ENCODE measurements around the gene LRP1B. TPM values are rescaled to one million over a fixed set of nuclear protein-coding genes. Genes with fewer than 3 reads are reported as not detected.

Gene LRP1B
- polyA plus RNA-seq, 1 of the 3 experiments (the other 2 are of a cell fraction) = 0.28 TPM

DNA sequence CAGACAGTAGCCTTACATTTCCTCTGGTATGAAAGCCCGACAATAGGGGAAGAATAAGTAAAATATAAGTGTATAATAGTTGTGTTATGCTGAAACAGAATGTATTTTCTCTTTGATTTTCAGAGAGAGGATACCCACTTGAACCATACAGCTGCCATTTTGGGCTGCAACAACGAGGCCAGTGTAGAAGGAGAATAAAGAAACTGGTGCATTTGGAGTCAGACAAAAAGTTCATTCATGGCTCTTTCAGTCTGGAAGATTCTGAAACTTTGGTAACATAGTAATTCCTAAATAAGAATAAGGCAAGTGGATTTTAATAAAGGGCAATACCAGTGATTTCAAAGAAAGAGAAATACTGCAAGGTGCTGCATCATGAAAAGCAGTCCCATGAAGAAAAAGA lies 610.9 kb downstream of the LRP1B start:
- Histone ChIP-seq H4K20me1 (ENCODE audit: insufficient read depth) (no peaks in the 10 kb centered on the region), H3K9me3 (no peaks in the 10 kb centered on the region), H3K27ac (ENCODE audit: low read depth in 2 of 2, low read length in 1 of 2) (no peak overlapping the region), H3K36me3 (replicated peaks in 1 of 2; ENCODE audit: control insufficient read depth in 1 of 2, insufficient read depth in 2 of 2, low read length in 1 of 2) (no peaks in the 10 kb centered on the region), H3K4me2 (no peak overlapping the region), H3F3A (replicated peaks; ENCODE audit: insufficient read depth) (peaks cover 7% of the 10 kb centered on the region), H3K79me2 (ENCODE audit: insufficient read depth) (no peaks in the 10 kb centered on the region), H3K9me2 (no peaks in the 10 kb centered on the region), H2AFZ (ENCODE audit: low read depth) (no peak overlapping the region), H3K4me1 (ENCODE audit: control insufficient read depth in 1 of 2, insufficient read depth in 2 of 2, low read depth in 1 of 2, low read length in 1 of 2) (peaks cover 0 to 8% of the 10 kb centered on the region in 2 experiments; a peak in 2 of 4 replicates), H3K9ac (no peak overlapping the region), H3K27me3 (ENCODE audit: insufficient read depth) (no peaks in the 10 kb centered on the region), H3K4me3 (ENCODE audit: low read depth in 2 of 2, low read length in 1 of 2) (no peak overlapping the region)
- TF ChIP-seq, protein P1, sequence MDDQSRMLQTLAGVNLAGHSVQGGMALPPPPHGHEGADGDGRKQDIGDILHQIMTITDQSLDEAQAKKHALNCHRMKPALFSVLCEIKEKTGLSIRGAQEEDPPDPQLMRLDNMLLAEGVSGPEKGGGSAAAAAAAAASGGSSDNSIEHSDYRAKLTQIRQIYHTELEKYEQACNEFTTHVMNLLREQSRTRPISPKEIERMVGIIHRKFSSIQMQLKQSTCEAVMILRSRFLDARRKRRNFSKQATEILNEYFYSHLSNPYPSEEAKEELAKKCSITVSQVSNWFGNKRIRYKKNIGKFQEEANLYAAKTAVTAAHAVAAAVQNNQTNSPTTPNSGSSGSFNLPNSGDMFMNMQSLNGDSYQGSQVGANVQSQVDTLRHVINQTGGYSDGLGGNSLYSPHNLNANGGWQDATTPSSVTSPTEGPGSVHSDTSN (IDR thresholded peaks at IDR 0.05) = no peak
- TF ChIP-seq FOSL2 (IDR thresholded peaks at IDR 0.05; ENCODE audit: borderline replicate concordance, low read depth) = no peak
- no peak for DNase-seq
- 91% methylated on average over 2 of the region's 2 CpGs for WGBS (ENCODE audit: low lambda C conversion rate)
- CTCF ChIA-PET = interaction anchor here (0.6 to 0.9 kb wide), 3 partner anchors 11 to 239 kb away, joined by 3 to 4 read pairs (median 3); no protein-coding TSS in a partner anchor
- POLR2A ChIA-PET = no interaction called here

DNA sequence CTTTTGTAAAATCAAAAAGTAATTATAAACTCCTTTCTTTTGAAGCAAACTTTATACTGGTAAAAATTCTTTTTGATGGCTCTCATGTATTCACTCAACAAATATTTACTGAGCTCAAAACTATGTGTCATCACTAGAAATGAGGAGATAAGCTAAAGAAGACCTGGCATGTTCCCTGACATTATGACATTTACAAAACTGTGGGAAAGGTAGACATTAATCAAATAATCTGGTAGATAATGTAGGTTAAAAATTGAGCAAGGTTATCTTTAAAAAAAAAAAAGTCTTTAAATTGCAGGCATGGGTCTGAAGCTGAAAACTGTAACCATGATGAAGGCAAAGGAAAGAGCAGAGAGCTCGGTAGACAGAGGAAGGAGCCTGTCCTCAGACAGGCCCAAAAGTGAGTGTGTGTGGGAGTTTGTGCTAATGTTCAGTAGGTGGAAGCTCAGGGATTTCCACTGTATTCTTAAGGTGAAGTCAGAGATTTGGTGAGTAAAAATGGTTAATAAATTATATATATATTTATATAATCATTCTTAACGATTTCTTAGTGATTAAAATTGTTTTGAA lies 612.9 kb downstream of the LRP1B start:
- Histone ChIP-seq H4K20me1 (ENCODE audit: insufficient read depth) (no peaks in the 10 kb centered on the region), H3K9ac (no peak overlapping the region), H2AFZ (ENCODE audit: low read depth) (no peak overlapping the region), H3K4me3 (ENCODE audit: low read depth in 2 of 2, low read length in 1 of 2) (no peak overlapping the region), H3K4me2 (no peak overlapping the region), H3K36me3 (replicated peaks in 1 of 2; ENCODE audit: control insufficient read depth in 1 of 2, insufficient read depth in 2 of 2, low read length in 1 of 2) (no peaks in the 10 kb centered on the region), H3K27ac (ENCODE audit: low read depth in 2 of 2, low read length in 1 of 2) (no peak overlapping the region), H3K9me3 (no peaks in the 10 kb centered on the region), H3K79me2 (ENCODE audit: insufficient read depth) (no peaks in the 10 kb centered on the region), H3F3A (replicated peaks; ENCODE audit: insufficient read depth) (peaks cover 7% of the 10 kb centered on the region), H3K27me3 (ENCODE audit: insufficient read depth) (no peaks in the 10 kb centered on the region), H3K9me2 (no peaks in the 10 kb centered on the region), H3K4me1 (ENCODE audit: control insufficient read depth in 1 of 2, insufficient read depth in 2 of 2, low read depth in 1 of 2, low read length in 1 of 2) (peaks cover 0 to 8% of the 10 kb centered on the region in 2 experiments; a peak in 2 of 4 replicates)
- 84% methylated on average over 2 of the region's 2 CpGs for WGBS (ENCODE audit: low lambda C conversion rate)
- ChIA-PET CTCF (no interaction called here), POLR2A (no interaction called here)
- DNase-seq = no peak
- TF ChIP-seq, protein P2, sequence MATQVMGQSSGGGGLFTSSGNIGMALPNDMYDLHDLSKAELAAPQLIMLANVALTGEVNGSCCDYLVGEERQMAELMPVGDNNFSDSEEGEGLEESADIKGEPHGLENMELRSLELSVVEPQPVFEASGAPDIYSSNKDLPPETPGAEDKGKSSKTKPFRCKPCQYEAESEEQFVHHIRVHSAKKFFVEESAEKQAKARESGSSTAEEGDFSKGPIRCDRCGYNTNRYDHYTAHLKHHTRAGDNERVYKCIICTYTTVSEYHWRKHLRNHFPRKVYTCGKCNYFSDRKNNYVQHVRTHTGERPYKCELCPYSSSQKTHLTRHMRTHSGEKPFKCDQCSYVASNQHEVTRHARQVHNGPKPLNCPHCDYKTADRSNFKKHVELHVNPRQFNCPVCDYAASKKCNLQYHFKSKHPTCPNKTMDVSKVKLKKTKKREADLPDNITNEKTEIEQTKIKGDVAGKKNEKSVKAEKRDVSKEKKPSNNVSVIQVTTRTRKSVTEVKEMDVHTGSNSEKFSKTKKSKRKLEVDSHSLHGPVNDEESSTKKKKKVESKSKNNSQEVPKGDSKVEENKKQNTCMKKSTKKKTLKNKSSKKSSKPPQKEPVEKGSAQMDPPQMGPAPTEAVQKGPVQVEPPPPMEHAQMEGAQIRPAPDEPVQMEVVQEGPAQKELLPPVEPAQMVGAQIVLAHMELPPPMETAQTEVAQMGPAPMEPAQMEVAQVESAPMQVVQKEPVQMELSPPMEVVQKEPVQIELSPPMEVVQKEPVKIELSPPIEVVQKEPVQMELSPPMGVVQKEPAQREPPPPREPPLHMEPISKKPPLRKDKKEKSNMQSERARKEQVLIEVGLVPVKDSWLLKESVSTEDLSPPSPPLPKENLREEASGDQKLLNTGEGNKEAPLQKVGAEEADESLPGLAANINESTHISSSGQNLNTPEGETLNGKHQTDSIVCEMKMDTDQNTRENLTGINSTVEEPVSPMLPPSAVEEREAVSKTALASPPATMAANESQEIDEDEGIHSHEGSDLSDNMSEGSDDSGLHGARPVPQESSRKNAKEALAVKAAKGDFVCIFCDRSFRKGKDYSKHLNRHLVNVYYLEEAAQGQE (IDR thresholded peaks at IDR 0.05; ENCODE audit: low read depth, low read length) = no peak
- TF ChIP-seq TEAD4 (IDR thresholded peaks at IDR 0.05; ENCODE audit: borderline replicate concordance, insufficient read depth) = no peak
